Activated T-helper 2 cell treated with anti-CD3 and anti-CD28 coated beads, Interferon-gamma antibody, Interleukin-2, Interleukin-4, amounts not matched to agents 10 μg/mL and 5 μg/mL and 100 μg/mL, durations not matched to agents 14 hours and 24 hours and 36 hours (primary cell): ENCODE data around the gene MT4. TPM values are rescaled to one million over a fixed set of nuclear protein-coding genes. Genes with fewer than 3 reads are reported as not detected.

ENCODE experiments used
- DNase-seq: peaks from one replicate; pipeline ENCODE4 v3.0.0; 2021; ENCODE audit warnings: low spot score
- H3K27ac Mint-ChIP-seq: one replicate; pipeline ENCODE4 v1.8.0; 2021; ENCODE audit warnings: mixed read lengths
- H3K27me3 Mint-ChIP-seq: one replicate; pipeline ENCODE4 v1.8.0; 2021; ENCODE audit warnings: low read depth, mixed read lengths
- H3K36me3 Mint-ChIP-seq: one replicate; pipeline ENCODE4 v1.8.0; 2021; ENCODE audit warnings: low read depth, mixed read lengths
- H3K4me1 Mint-ChIP-seq: one replicate; pipeline ENCODE4 v1.8.0; 2021; ENCODE audit warnings: low read depth, mixed read lengths
- H3K4me3 Mint-ChIP-seq: one replicate; pipeline ENCODE4 v1.8.0; 2021; ENCODE audit warnings: low read depth, mild to moderate bottlenecking, moderate library complexity, mixed read lengths
- H3K9me3 Mint-ChIP-seq: one replicate; pipeline ENCODE4 v1.8.0; 2021; ENCODE audit warnings: mixed read lengths
- intact Hi-C: fragments of 100-400 bp; cut with micrococcal nuclease; formaldehyde crosslinking; loops from one replicate; pipeline ENCODE4 v1.15.1; 2023
- total RNA-seq: library from RNA; stranded (reverse); gene quantifications from 2 replicates; pipeline ENCODE4 v1.2.3, GENCODE V29; 2022

MT4 gene
- total RNA-seq, 1 donor from 2014 or later: not detected

DNA sequence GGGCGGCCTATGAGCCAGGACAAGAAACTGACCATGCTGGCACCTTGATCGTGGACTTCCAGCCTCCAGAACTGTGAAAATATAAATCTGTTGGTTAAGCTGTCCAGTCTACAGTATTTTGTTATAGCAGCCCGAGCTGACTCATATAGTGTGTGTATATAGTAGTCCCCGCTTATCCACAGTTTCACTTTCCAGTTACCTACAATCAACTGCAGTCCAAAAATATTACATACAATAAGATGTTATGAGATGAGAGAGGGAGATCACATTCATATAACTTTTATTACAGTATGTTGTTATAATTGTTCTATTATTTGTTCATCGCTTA is 29.4 kb downstream of the MT4 start:
- Mint-ChIP-seq H3K4me1 (peaks cover 14% of the 10 kb centered on the region), H3K4me3 (no peak overlapping the region), H3K27me3 (peaks cover 27% of the 10 kb centered on the region), H3K36me3 (no peaks in the 10 kb centered on the region), H3K9me3 (no peaks in the 10 kb centered on the region), H3K27ac (no peak overlapping the region)
- no peak for DNase-seq
- intact Hi-C loops: no loop called here

DNA sequence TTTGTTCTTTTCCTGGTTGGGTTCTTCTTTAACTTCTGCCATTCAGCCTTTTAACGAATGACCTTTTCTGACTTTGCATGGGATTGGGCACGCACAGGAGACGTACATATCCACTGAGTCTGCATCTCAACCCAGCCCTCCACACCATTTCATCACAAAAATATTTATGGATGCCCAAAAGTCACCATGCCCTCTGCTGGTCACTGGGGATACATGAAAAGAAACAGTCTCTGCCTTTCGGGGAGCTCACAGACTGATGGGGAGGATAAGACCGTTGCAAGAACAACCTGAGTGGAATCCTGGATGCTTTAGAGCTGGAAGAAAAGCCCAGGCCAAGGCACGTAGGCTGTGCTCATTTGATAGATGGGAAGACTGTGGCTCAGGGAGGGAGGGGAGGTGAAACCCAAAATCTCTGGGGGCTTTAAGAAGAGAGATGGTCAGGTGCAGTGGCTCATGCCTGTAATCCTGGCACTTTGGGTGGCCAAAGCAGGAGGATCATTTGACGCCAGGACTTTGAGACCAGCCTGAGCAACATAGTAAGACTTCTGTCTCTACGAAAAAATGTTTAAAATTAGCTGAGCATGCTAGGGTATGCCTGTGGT is 35.6 kb downstream of the MT4 start:
- Mint-ChIP-seq H3K4me3 (no peak overlapping the region), H3K27ac (no peak overlapping the region), H3K27me3 (peaks cover 26% of the 10 kb centered on the region), H3K9me3 (no peaks in the 10 kb centered on the region), H3K36me3 (no peaks in the 10 kb centered on the region), H3K4me1 (peaks cover 13% of the 10 kb centered on the region)
- intact Hi-C loops: loop anchor here (1.0 to 2.0 kb wide), 2 partner anchors 23 to 42 kb away; no protein-coding TSS in a partner anchor
- no peak for DNase-seq

DNA sequence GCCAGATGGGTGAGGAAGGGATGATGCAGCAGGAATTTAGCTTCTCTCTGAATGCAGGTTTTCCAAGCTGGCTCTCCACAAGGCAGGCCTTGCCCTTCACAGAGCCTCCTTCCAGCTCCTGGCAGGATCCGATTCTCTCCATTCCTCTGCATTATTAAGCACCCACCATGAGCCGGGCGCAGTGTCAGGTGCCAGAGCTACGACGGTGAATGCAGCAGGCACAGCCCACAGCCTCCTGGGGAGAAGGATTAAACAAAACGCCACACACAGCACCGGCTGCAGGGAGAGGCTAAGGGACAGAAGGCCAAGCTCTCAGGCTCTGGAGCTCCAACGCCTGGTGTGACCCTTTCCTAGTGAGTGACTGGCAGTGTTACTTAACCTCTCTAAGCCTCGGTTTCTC is 36.5 kb downstream of the MT4 start:
- H3K27me3 Mint-ChIP-seq: peaks cover 26% of the 10 kb centered on the region
- no peak overlapping the region for H3K4me3 Mint-ChIP-seq
- intact Hi-C loops: loop anchor here (2.0 kb wide), 1 partner anchor 41 kb away; no protein-coding TSS in a partner anchor

GRCh38 chr16:56603589-56603988 is 38.7 kb downstream of the MT4 start:
- Mint-ChIP-seq H3K9me3 (no peaks in the 10 kb centered on the region), H3K27me3 (peaks cover 14% of the 10 kb centered on the region), H3K4me1 (peaks cover 33% of the 10 kb centered on the region), H3K36me3 (peaks cover 2% of the 10 kb centered on the region), H3K4me3 (no peak overlapping the region), H3K27ac (no peak overlapping the region)
- no peak for DNase-seq
- intact Hi-C loops: no loop called here

More for the DNA sequence above, 36.5 kb downstream of the MT4 start:
- peaks cover 19% of the 10 kb centered on the region for H3K4me1 Mint-ChIP-seq
- no peak for DNase-seq
- H3K27ac Mint-ChIP-seq: no peak overlapping the region
- H3K9me3 Mint-ChIP-seq: no peaks in the 10 kb centered on the region
- no peaks in the 10 kb centered on the region for H3K36me3 Mint-ChIP-seq

DNA sequence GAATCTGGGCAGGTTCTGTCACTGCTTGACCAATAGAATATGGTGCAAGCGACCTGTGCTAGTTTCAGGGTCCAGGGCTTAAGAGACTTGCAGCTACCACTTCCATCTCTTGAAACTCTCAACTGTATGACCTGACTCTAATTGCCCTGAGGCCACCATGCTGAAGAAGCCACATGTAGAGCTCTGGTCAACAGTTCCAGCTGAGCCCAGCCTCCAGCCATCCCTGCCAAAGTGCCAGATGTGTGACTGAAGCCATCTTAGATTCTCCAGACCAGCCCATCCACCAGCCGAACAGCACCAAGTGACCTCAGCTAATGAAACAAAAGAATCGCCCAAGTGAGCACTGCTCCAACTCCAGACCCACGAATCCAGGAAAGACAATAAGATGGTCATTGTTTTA is 40.1 kb downstream of the MT4 start:
- no peaks in the 10 kb centered on the region for H3K9me3 Mint-ChIP-seq
- H3K4me3 Mint-ChIP-seq: no peak overlapping the region
- peaks cover 14% of the 10 kb centered on the region for H3K27me3 Mint-ChIP-seq
- intact Hi-C loops: loop anchor here (1.0 kb wide), 1 partner anchor 97 kb away; no protein-coding TSS in a partner anchor
- peaks cover 16% of the 10 kb centered on the region for H3K36me3 Mint-ChIP-seq
- H3K27ac Mint-ChIP-seq: no peak overlapping the region
- DNase-seq: no peak
- peaks cover 36% of the 10 kb centered on the region for H3K4me1 Mint-ChIP-seq

- H3K4me3 Mint-ChIP-seq: no peak overlapping the region
- no peak for DNase-seq
- H3K36me3 Mint-ChIP-seq: peaks cover 16% of the 10 kb centered on the region
- intact Hi-C loops: no loop called here
- H3K27ac Mint-ChIP-seq: no peak overlapping the region
- no peaks in the 10 kb centered on the region for H3K9me3 Mint-ChIP-seq
- peaks cover 10% of the 10 kb centered on the region for H3K27me3 Mint-ChIP-seq
- peaks cover 35% of the 10 kb centered on the region for H3K4me1 Mint-ChIP-seq
These were observed 40.6 kb downstream of the MT4 start for GRCh38 chr16:56605475-56605874.

DNA sequence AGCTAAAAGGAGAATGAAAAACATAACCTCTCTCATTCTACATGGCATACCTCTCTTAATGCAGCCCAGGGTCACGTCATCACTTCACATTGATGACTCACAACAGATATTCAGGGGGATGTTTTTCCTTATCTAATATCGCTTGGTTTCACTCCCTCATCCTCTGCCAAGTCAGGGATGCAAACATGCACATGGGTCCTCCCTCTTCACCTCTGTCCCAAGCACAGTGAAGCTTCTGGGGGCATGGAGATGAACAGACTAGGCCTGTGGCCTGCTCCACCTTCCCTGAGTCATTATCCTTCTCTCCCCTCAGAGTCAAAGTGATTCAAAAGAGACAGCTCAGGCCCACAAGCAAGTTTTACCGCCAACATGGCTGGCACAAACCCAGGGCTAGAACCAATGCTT is 41.2 kb downstream of the MT4 start:
- intact Hi-C loops: no loop called here
- Mint-ChIP-seq H3K4me3 (no peak overlapping the region), H3K27ac (no peak overlapping the region), H3K27me3 (peaks cover 6% of the 10 kb centered on the region), H3K4me1 (peaks cover 41% of the 10 kb centered on the region), H3K36me3 (peaks cover 16% of the 10 kb centered on the region), H3K9me3 (no peaks in the 10 kb centered on the region)
- no peak for DNase-seq

DNA sequence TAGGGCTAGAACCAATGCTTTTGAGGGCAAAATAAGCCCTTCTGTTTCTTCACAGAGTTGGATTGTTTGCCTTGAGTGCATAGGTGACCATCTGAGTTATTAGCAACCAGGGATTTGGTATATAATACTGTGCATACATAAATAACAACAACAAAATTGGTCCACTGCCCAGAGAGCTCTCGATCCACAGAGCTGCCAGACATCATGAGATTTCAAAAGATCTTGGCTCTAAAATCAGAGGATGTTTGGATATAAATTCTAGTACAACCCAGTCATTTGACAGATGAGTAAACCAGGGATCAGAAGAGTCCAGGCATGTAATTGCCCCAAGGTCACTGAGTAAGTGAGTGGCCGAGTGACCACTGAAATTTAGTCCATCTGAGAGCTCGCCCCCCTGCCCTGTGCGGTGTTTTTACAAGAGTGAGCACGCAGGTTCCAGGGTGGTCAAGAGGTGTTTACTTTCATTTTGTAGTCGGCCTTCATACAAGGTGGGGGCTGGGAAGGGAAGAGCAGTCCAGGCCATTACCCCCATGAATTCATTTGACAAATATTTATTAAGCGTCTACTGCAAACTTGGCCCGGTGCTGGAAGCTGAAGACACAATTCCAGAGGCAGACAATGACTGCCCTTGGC is 41.7 kb downstream of the MT4 start:
- no peaks in the 10 kb centered on the region for H3K9me3 Mint-ChIP-seq
- H3K4me1 Mint-ChIP-seq: peaks cover 46% of the 10 kb centered on the region
- peaks cover 16% of the 10 kb centered on the region for H3K36me3 Mint-ChIP-seq
- H3K4me3 Mint-ChIP-seq: no peak overlapping the region
- intact Hi-C loops: no loop called here
- DNase-seq: no peak
- peaks cover 4% of the 10 kb centered on the region for H3K27me3 Mint-ChIP-seq
- peak overlapping the region; percentile 65 for H3K27ac Mint-ChIP-seq

DNA sequence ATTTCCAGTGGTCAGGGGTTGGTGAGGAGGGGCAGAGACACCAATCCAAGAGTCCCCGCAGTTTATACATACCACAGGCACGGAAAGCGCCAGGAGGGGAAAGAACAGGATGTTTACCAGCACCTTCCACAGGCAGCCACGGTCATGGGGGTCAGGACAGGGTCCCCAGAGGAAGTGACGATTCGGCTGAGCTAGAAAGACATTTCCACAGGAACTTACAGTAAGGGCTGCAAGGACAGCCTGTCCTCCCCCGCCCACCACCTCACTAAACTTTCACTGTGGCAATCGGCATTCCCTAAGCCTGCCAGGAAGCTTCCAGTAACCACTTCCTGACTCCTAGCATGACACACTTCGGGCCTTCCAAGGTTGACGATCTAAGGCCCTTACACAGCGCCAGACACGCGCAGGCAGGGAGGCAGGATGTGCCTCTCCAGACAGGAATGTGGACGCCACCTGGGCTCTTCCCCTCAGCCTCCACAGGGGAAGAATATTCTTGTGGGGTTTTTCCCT is 42.3 kb downstream of the MT4 start:
- peak overlapping the region; percentile 22 for H3K4me3 Mint-ChIP-seq
- no peaks in the 10 kb centered on the region for H3K9me3 Mint-ChIP-seq
- H3K4me1 Mint-ChIP-seq: peaks cover 48% of the 10 kb centered on the region
- DNase-seq: no peak
- intact Hi-C loops: no loop called here
- peak overlapping the region; percentile 65 for H3K27ac Mint-ChIP-seq
- H3K27me3 Mint-ChIP-seq: peaks cover 1% of the 10 kb centered on the region
- H3K36me3 Mint-ChIP-seq: peaks cover 16% of the 10 kb centered on the region

DNA sequence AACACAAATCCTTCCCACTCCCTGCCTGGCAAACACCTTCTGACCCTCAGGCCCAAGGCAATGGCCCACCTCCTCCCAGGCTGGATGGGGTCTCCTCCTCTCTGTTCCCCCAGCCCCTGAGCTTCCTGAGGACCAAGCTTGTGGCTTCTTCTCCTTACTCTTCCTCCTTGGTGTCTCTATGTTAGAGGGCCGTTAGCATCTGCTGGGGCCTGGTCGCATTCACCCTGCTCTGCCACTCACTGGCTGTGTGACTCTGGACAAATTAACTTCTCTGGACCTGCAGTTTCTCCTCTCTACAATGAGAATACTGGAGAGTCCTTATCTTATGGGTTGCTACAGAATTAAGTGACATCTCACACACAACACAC is 42.8 kb downstream of the MT4 start:
- intact Hi-C loops: loop anchor here (1.0 to 2.0 kb wide), 5 partner anchors 10 to 435 kb away; partner anchors contain the start of genes MT1E and MT1X
- Mint-ChIP-seq H3K27me3 (no peaks in the 10 kb centered on the region), H3K9me3 (no peaks in the 10 kb centered on the region), H3K4me3 (peak overlapping the region; percentile 97), H3K4me1 (peaks cover 52% of the 10 kb centered on the region), H3K27ac (peak overlapping the region; percentile 82), H3K36me3 (peaks cover 16% of the 10 kb centered on the region)
- DNase-seq: no peak

DNA sequence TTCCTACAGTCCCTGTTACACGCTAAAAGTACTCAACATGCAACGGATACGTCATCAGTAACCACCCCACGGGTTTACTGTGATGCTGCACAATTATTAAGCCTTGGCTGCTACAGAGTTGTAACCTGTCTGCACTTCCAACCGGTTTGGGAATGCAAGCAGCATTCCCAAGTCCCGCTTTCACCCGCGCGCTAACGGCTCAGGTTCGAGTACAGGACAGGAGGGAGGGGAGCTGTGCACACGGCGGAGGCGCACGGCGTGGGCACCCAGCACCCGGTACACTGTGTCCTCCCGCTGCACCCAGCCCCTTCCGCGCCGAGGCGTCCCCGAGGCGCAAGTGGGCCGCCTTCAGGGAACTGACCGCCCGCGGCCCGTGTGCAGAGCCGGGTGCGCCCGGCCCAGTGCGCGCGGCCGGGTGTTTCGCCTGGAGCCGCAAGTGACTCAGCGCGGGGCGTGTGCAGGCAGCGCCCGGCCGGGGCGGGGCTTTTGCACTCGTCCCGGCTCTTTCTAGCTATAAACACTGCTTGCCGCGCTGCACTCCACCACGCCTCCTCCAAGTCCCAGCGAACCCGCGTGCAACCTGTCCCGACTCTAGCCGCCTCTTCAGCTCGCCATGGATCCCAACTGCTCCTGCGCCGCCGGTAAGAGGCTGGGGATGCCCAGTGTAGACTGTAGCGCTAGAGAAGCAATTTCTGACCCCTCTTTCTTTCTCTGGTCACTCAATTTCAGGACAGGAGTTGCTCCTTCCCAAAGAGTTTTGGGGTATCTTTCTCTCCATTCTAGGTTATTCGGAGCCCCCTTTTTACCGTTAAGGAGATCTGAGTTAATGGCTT is 43.4 kb downstream of the MT4 start, which contains the start of gene MT2A:
TSS of gene MT2A (plus strand) at position 542 of the 833 bp plus-strand sequence. CDS start at position 614, 72 bp downstream.
- H3K4me3 Mint-ChIP-seq: peak within 1 kb of the TSS; percentile 97
- H3K9me3 Mint-ChIP-seq: no peaks in the 10 kb centered on the region
- intact Hi-C loops: loop anchor here (1.0 to 2.0 kb wide), 5 partner anchors 9 to 435 kb away; partner anchors contain the start of genes MT1E and MT1X
- H3K27me3 Mint-ChIP-seq: no peaks in the 10 kb centered on the region
- H3K27ac Mint-ChIP-seq: peak within 1 kb of the TSS; percentile 99
- peaks cover 16% of the 10 kb centered on the region for H3K36me3 Mint-ChIP-seq
- H3K4me1 Mint-ChIP-seq: peaks cover 55% of the 10 kb centered on the region
- DNase-seq: peak; percentile 88

DNA sequence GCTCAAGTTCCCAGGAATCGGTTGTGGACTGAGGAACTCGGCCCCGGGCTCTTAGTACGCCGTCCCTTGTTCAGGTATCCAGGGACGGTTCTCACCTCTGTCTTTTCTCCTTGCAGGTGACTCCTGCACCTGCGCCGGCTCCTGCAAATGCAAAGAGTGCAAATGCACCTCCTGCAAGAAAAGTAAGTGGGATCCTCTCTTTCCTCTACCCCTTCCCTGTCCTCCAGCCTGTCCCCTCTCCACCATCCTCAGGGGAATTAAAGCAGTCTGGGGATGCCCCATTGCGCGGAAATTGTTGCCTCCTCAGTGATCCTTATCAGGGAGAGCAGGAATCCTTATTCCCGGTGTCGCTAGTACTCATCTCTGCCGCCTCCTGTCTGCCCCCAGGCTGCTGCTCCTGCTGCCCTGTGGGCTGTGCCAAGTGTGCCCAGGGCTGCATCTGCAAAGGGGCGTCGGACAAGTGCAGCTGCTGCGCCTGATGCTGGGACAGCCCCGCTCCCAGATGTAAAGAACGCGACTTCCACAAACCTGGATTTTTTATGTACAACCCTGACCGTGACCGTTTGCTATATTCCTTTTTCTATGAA is 44.1 kb downstream of the MT4 start:
- no peak for DNase-seq

More for the DNA sequence above, 44.1 kb downstream of the MT4 start:
- Mint-ChIP-seq H3K4me3 (peak overlapping the region; percentile 97), H3K9me3 (no peaks in the 10 kb centered on the region), H3K4me1 (peaks cover 58% of the 10 kb centered on the region), H3K27ac (peak overlapping the region; percentile 99), H3K36me3 (peaks cover 16% of the 10 kb centered on the region), H3K27me3 (no peaks in the 10 kb centered on the region)
- intact Hi-C loops: loop anchor here (1.0 to 2.0 kb wide), 5 partner anchors 8 to 434 kb away; partner anchors contain the start of genes MT1E and MT1X
